Mesothelial cell of epicardium (in vitro differentiated cells): ENCODE data around the gene SLC6A18. TPM values are rescaled to one million over a fixed set of nuclear protein-coding genes. Genes with fewer than 3 reads are reported as not detected.

ENCODE experiments used
- DNase-seq, 2 experiments: peaks; one replicate each; pipeline ENCODE4 v3.0.0; 2021; ENCODE audit warnings: low spot score in 2 of 2; ENCODE audit not compliant: unreplicated experiment in 2 of 2
- H3K27ac Mint-ChIP-seq: 2 replicates; pipeline ENCODE4 v1.8.0; 2021; ENCODE audit warnings: mixed read lengths
- H3K27me3 Mint-ChIP-seq: 2 replicates; pipeline ENCODE4 v1.8.0; 2021; ENCODE audit warnings: low read depth, mixed read lengths
- H3K36me3 Mint-ChIP-seq: 2 replicates; pipeline ENCODE4 v1.8.0; 2021; ENCODE audit warnings: mixed read lengths
- H3K4me1 Mint-ChIP-seq: 2 replicates; pipeline ENCODE4 v1.8.0; 2021; ENCODE audit warnings: mixed read lengths
- H3K4me3 Mint-ChIP-seq: 2 replicates; pipeline ENCODE4 v1.8.0; 2021; ENCODE audit warnings: mild to moderate bottlenecking, moderate library complexity, mixed read lengths
- H3K9me3 Mint-ChIP-seq: 2 replicates; pipeline ENCODE4 v1.8.0; 2021; ENCODE audit warnings: mixed read lengths
- total RNA-seq: library from RNA; stranded (reverse); gene quantifications from 3 replicates; pipeline ENCODE4 v1.2.1, GENCODE V29; 2021
- TF ChIP-seq, protein P1 (sequence below): fragments of 200-600 bp; sonication (generic); IDR thresholded peaks from one replicate; pipeline ENCODE4 v1.5.0; 2021; ENCODE audit warnings: antibody characterized with exemption; ENCODE audit not compliant: unreplicated experiment

SLC6A18 gene
- total RNA-seq, 1 donor from 2014 or later = not detected

DNA sequence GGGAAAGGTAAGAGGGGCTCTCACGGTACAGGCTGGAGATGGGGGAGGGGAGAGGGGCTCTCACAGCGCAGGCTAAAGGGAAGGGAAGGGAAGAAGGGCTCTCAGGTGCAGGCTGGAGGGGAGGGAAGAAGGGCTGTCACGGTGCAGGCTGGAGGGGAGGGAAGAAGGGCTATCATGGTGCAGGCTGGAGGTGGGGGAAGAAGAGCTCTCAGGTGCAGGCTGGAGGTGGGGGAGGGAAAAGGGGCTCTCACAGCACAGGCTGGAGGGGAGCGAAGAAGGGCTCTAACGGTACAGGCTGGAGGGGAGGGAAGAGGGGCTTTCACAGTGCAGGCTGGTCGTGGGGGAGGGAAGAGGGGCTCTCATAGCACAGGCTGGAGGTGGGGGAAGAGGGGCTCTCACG lies 4.6 kb downstream of the SLC6A18 start:
- no peak for DNase-seq
- H3K36me3 Mint-ChIP-seq = no peaks in the 10 kb centered on the region
- peaks cover 30% of the 10 kb centered on the region for H3K27me3 Mint-ChIP-seq
- H3K4me1 Mint-ChIP-seq = no peaks in the 10 kb centered on the region
- TF ChIP-seq, protein P1, sequence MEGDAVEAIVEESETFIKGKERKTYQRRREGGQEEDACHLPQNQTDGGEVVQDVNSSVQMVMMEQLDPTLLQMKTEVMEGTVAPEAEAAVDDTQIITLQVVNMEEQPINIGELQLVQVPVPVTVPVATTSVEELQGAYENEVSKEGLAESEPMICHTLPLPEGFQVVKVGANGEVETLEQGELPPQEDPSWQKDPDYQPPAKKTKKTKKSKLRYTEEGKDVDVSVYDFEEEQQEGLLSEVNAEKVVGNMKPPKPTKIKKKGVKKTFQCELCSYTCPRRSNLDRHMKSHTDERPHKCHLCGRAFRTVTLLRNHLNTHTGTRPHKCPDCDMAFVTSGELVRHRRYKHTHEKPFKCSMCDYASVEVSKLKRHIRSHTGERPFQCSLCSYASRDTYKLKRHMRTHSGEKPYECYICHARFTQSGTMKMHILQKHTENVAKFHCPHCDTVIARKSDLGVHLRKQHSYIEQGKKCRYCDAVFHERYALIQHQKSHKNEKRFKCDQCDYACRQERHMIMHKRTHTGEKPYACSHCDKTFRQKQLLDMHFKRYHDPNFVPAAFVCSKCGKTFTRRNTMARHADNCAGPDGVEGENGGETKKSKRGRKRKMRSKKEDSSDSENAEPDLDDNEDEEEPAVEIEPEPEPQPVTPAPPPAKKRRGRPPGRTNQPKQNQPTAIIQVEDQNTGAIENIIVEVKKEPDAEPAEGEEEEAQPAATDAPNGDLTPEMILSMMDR = no peak
- H3K4me3 Mint-ChIP-seq = no peak overlapping the region
- no peak overlapping the region for H3K27ac Mint-ChIP-seq
- H3K9me3 Mint-ChIP-seq = no peaks in the 10 kb centered on the region

DNA sequence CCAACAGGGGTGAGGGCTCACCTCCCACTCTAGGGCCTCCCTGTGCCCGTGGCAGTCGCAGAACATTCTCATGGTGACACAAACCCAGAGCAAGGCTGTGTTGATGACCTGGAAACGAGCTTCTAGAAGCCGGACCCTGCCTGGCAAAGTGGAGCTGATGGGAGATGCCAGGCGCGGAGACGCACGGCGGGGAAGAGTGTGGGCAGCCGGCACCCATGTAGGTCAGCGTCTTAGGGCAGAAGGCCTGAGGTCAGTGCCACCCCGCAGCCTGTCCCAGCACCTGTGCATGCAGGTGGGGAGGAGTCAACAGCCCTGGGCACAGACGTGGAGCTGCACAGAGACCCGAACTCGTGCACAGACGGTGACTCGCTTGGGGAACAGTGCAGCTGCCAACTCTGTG lies 5.4 kb downstream of the SLC6A18 start:
- Mint-ChIP-seq H3K27ac (no peak overlapping the region), H3K4me3 (no peak overlapping the region), H3K36me3 (no peaks in the 10 kb centered on the region), H3K27me3 (peaks cover 30% of the 10 kb centered on the region), H3K4me1 (no peaks in the 10 kb centered on the region), H3K9me3 (peaks cover under 1% of the 10 kb centered on the region)
- no peak for DNase-seq
- TF ChIP-seq, protein P1 = no peak

DNA sequence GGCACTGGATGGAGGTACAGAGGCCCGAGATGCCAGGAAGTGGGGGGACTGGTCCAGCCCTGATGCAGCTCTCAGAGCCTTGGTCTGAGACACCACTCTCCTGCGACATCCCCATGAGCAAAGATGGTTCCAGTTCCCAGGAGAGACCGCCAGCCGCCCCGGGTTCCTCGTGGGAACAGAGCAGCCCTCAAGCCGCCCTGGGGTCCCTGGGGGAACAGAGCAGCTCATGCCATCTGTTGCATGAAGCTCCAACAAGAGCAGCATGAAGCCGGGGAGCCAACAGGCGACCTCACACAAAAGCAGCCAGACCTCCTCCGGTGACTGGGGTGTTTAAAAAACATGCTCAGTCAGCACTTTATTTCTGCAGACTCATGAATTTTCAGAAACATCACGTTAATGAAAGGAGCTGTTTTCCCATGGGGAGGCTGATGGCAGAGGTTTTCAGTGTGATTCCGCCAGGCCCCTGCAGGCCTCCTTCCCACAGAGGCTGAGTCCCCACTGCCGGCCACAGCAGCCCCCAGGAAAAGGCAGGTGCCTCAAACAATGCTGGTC lies 6.2 kb downstream of the SLC6A18 start:
- Mint-ChIP-seq H3K36me3 (no peaks in the 10 kb centered on the region), H3K9me3 (peaks cover 9% of the 10 kb centered on the region), H3K27ac (no peak overlapping the region), H3K27me3 (peaks cover 26% of the 10 kb centered on the region), H3K4me1 (no peaks in the 10 kb centered on the region), H3K4me3 (no peak overlapping the region)
- TF ChIP-seq, protein P1 = no peak
- DNase-seq = no peak

DNA sequence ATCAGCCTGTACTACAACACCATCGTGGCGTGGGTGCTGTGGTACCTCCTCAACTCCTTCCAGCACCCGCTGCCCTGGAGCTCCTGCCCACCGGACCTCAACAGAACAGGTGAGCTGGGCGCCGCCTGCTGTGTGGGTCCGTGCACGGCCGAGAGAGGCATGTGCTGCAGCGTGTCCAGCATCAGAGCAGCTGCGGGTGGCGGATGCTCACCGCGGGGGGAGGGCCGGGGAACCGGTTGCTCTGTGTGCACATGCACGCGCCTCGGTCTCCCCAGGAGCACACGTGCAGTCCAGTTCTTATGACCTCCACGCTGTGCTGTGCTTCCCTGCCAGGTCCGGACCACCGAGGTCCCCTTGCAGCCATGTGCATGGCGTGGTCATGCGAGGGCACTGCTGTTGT lies 7.6 kb downstream of the SLC6A18 start:
- TF ChIP-seq, protein P1 = no peak
- no peak for DNase-seq
- H3K27ac Mint-ChIP-seq = no peak overlapping the region
- H3K27me3 Mint-ChIP-seq = peaks cover 19% of the 10 kb centered on the region
- no peaks in the 10 kb centered on the region for H3K36me3 Mint-ChIP-seq
- H3K4me3 Mint-ChIP-seq = no peak overlapping the region
- H3K9me3 Mint-ChIP-seq = peaks cover 12% of the 10 kb centered on the region
- H3K4me1 Mint-ChIP-seq = no peaks in the 10 kb centered on the region

DNA sequence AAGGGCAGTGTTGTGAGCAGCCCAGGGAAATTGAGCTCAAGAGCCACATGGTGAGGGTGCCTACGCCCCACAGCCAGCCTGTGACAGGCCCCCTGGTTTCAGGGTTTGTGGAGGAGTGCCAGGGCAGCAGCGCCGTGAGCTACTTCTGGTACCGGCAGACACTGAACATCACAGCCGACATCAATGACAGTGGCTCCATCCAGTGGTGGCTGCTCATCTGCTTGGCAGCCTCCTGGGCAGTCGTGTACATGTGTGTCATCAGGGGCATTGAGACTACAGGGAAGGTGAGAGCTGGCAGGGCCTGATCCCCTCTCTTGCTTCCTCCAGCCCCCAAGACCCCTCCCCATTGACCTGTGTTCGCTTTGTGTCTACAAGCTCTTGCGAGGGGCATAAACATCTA lies 10.2 kb downstream of the SLC6A18 start:
- no peak for DNase-seq
- Mint-ChIP-seq H3K9me3 (peaks cover 12% of the 10 kb centered on the region), H3K4me3 (no peak overlapping the region), H3K36me3 (no peaks in the 10 kb centered on the region), H3K27ac (no peak overlapping the region), H3K4me1 (no peaks in the 10 kb centered on the region), H3K27me3 (peaks cover under 1% of the 10 kb centered on the region)
- TF ChIP-seq, protein P1 = no peak

DNA sequence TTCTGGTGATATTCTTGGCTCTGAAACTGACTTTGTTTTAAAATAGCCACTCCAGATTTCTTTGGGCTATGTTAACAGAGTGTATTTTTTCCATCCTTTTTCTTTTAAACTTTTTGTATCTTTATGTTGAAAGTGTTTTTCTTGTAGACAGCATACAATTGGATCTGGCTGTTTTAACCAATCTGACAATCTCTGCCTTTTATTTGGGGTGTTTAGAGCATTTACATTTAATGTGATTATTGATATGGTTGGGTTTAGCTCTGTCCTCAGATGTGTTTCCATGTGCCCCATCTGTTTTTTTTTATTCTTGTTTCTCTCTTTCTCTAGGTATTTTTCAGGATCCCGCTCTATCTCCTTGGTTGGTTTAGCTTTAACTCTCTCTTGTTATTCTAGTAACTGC lies 10.7 kb downstream of the SLC6A18 start:
- Mint-ChIP-seq H3K9me3 (peaks cover 12% of the 10 kb centered on the region), H3K27me3 (peaks cover 1% of the 10 kb centered on the region), H3K27ac (no peak overlapping the region), H3K36me3 (no peaks in the 10 kb centered on the region), H3K4me3 (no peak overlapping the region), H3K4me1 (no peaks in the 10 kb centered on the region)
- TF ChIP-seq, protein P1 = no peak
- DNase-seq = no peak
